IMR-90 (cell line): ENCODE measurements around the gene HSPG2. TPM values are rescaled to one million over a fixed set of nuclear protein-coding genes. Genes with fewer than 3 reads are reported as not detected.

Experiments
- ATAC-seq: fragments of 200-7000 bp; cut with Tn5 transposase; 2 replicates; pipeline ENCODE4 v1.9.1; 2020; ENCODE audit warnings: low read depth, mild to moderate bottlenecking, moderate library complexity
- BruUV-seq: library from RNA; stranded (reverse); fragments of 400-500 nt; replicated peaks from 2 replicates; lab custom pipeline; 2021; lab: Mats Ljungman, UMichigan
- CTCF ChIA-PET: fragments of 300-600 bp; formaldehyde crosslinking; extraction: SDS; loops from one replicate; lab custom pipeline; 2021; ENCODE audit warnings: antibody characterized with exemption; lab: Yijun Ruan, JAX
- POLR2A ChIA-PET: fragments of 300-600 bp; sonication (Branson Sonifier 250); formaldehyde crosslinking; loops from one replicate; lab custom pipeline; 2022; ENCODE audit warnings: antibody characterized with exemption; ENCODE audit not compliant: unreplicated experiment; lab: Charles Lee
- DNase-seq: peaks from one replicate; pipeline ENCODE4 v3.0.0; 2013
- H2AFZ ChIP-seq: replicated peaks from 2 replicates; pipeline ENCODE3; 2013; ENCODE audit warnings: low read length, mild to moderate bottlenecking; ENCODE audit not compliant: poor library complexity
- H2AK5ac ChIP-seq: 2 replicates; pipeline ENCODE4 v1.6.1; 2013; ENCODE audit warnings: low read depth, low read length, inconsistent platforms
- H2AK9ac ChIP-seq: replicated peaks from 2 replicates; pipeline ENCODE3; 2013; ENCODE audit warnings: mild to moderate bottlenecking, low read depth, low read length, moderate library complexity; ENCODE audit not compliant: poor library complexity
- H2BK120ac ChIP-seq: 2 replicates; pipeline ENCODE4 v1.6.1; 2013; ENCODE audit warnings: low read depth, low read length, inconsistent platforms
- H2BK15ac ChIP-seq: 3 replicates; pipeline ENCODE4 v1.6.1; 2013; ENCODE audit warnings: low read depth, low read length, inconsistent platforms
- H2BK20ac ChIP-seq: 2 replicates; pipeline ENCODE4 v1.6.1; 2013; ENCODE audit warnings: low read depth, mild to moderate bottlenecking, inconsistent platforms, low read length, moderate library complexity
- H2BK5ac ChIP-seq: 2 replicates; pipeline ENCODE4 v1.6.1; 2013; ENCODE audit warnings: mild to moderate bottlenecking, low read depth, low read length, inconsistent platforms; ENCODE audit not compliant: poor library complexity, severe bottlenecking
- H3K14ac ChIP-seq: replicated peaks from 2 replicates; pipeline ENCODE4 v1.6.1; 2013; ENCODE audit warnings: low read depth, low read length, inconsistent platforms
- H3K18ac ChIP-seq: 2 replicates; pipeline ENCODE4 v1.6.1; 2013; ENCODE audit warnings: low read depth, low read length, control low read depth
- H3K23ac ChIP-seq: 2 replicates; pipeline ENCODE4 v1.6.1; 2013; ENCODE audit warnings: low read depth, low read length, inconsistent platforms
- H3K27ac ChIP-seq: 2 replicates; pipeline ENCODE4 v1.5.1; 2013; ENCODE audit warnings: mild to moderate bottlenecking, control low read depth, low read length; ENCODE audit not compliant: insufficient read depth
- H3K27me3 ChIP-seq: 2 replicates; pipeline ENCODE4 v1.6.1; 2013; ENCODE audit warnings: low read length; ENCODE audit not compliant: control insufficient read depth, insufficient read depth
- H3K36me3 ChIP-seq: 2 replicates; pipeline ENCODE4 v1.6.1; 2013; ENCODE audit warnings: low read length, mixed read lengths; ENCODE audit not compliant: control insufficient read depth, insufficient read depth
- H3K4ac ChIP-seq: 2 replicates; pipeline ENCODE4 v1.6.1; 2013; ENCODE audit warnings: low read depth, low read length, inconsistent platforms
- H3K4me1 ChIP-seq: 2 replicates; pipeline ENCODE4 v1.6.1; 2013; ENCODE audit warnings: low read length, mixed read lengths; ENCODE audit not compliant: control insufficient read depth, insufficient read depth
- H3K4me2 ChIP-seq: 2 replicates; pipeline ENCODE4 v1.6.1; 2013; ENCODE audit warnings: low read depth, mild to moderate bottlenecking, control low read depth, low read length, moderate library complexity
- H3K4me3 ChIP-seq: 2 replicates; pipeline ENCODE4 v1.5.1; 2013; ENCODE audit warnings: low read depth, mild to moderate bottlenecking, control low read depth, low read length, moderate library complexity; ENCODE audit not compliant: insufficient read depth
- H3K56ac ChIP-seq: 2 replicates; pipeline ENCODE4 v1.6.1; 2013; ENCODE audit warnings: low read length, inconsistent platforms; ENCODE audit not compliant: insufficient read depth; ENCODE audit errors: extremely low read depth
- H3K79me1 ChIP-seq, 2 experiments: 2 replicates each; pipeline ENCODE4 v1.6.1; 2013; ENCODE audit warnings: low read length in 2 of 2, inconsistent platforms in 1 of 2, low read depth in 1 of 2
- H3K9ac ChIP-seq: 2 replicates; pipeline ENCODE4 v1.6.1; 2013; ENCODE audit warnings: low read depth, low read length, control low read depth
- H3K9me1 ChIP-seq: 2 replicates; pipeline ENCODE4 v1.6.1; 2013; ENCODE audit warnings: low read length, inconsistent platforms; ENCODE audit not compliant: insufficient read depth
- H3K9me3 ChIP-seq: 2 replicates; pipeline ENCODE4 v1.6.1; 2013; ENCODE audit warnings: low read length; ENCODE audit not compliant: control insufficient read depth, insufficient read depth
- H4K20me1 ChIP-seq: 2 replicates; pipeline ENCODE4 v1.6.1; 2013; ENCODE audit warnings: low read length, inconsistent platforms; ENCODE audit not compliant: insufficient read depth
- H4K5ac ChIP-seq: 2 replicates; pipeline ENCODE4 v1.6.1; 2013; ENCODE audit warnings: mild to moderate bottlenecking, low read depth, low read length, control low read depth
- H4K8ac ChIP-seq, 2 experiments: 2 replicates each; pipeline ENCODE4 v1.6.1; 2013; ENCODE audit warnings: low read depth in 2 of 2, low read length in 2 of 2, control low read depth in 1 of 2, inconsistent platforms in 1 of 2
- H4K91ac ChIP-seq: 2 replicates; pipeline ENCODE4 v1.6.1; 2013; ENCODE audit warnings: low read depth, low read length, inconsistent platforms; ENCODE audit not compliant: insufficient read depth
- BHLHE40 ChIP-seq: fragments of 150-350 bp; IDR thresholded peaks from 2 replicates; pipeline ENCODE4 v1.6.1; 2016; ENCODE audit warnings: mild to moderate bottlenecking, low read depth, low read length
- CEBPB ChIP-seq: IDR thresholded peaks from 2 replicates; pipeline ENCODE4 v1.6.1; 2012; ENCODE audit warnings: low read depth, low read length, improper control_type of control experiment
- CHD1 ChIP-seq: IDR thresholded peaks from 2 replicates; pipeline ENCODE4 v1.6.1; 2012; ENCODE audit warnings: low read depth, low read length, improper control_type of control experiment
- FOS ChIP-seq: fragments of 150-350 bp; IDR thresholded peaks from 2 replicates; pipeline ENCODE4 v1.6.1; 2016; ENCODE audit warnings: low read depth, low read length
- MAFK ChIP-seq: IDR thresholded peaks from 2 replicates; pipeline ENCODE4 v1.6.1; 2012; ENCODE audit warnings: low read depth, low read length, improper control_type of control experiment
- MAZ ChIP-seq: IDR thresholded peaks from 2 replicates; pipeline ENCODE4 v1.6.1; 2012; ENCODE audit warnings: low read depth, mild to moderate bottlenecking, low read length, improper control_type of control experiment, moderate library complexity, borderline replicate concordance
- MXI1 ChIP-seq: IDR thresholded peaks from 2 replicates; pipeline ENCODE4 v1.6.1; 2012; ENCODE audit warnings: low read depth, mild to moderate bottlenecking, low read length, moderate library complexity, borderline replicate concordance
- NFE2L2 ChIP-seq: fragments of 150-350 bp; IDR thresholded peaks from 2 replicates; pipeline ENCODE4 v1.6.1; 2016; ENCODE audit warnings: low read depth, mild to moderate bottlenecking, low read length
- POLR2A ChIP-seq: IDR thresholded peaks from 2 replicates; pipeline ENCODE4 v1.6.1; 2012; ENCODE audit warnings: mild to moderate bottlenecking, low read depth, low read length
- RAD21 ChIP-seq: IDR thresholded peaks from 2 replicates; pipeline ENCODE4 v1.6.1; 2012; ENCODE audit warnings: low read length, improper control_type of control experiment
- RCOR1 ChIP-seq: IDR thresholded peaks from 2 replicates; pipeline ENCODE4 v1.6.1; 2012; ENCODE audit warnings: mild to moderate bottlenecking, low read length, improper control_type of control experiment; ENCODE audit not compliant: insufficient replicate concordance
- RFX5 ChIP-seq: IDR thresholded peaks from 2 replicates; pipeline ENCODE4 v1.8.0; 2012; ENCODE audit warnings: low read depth, mild to moderate bottlenecking, low read length, moderate library complexity
- SMC3 ChIP-seq: fragments of 150-350 bp; IDR thresholded peaks from 2 replicates; pipeline ENCODE4 v1.6.1; 2016; ENCODE audit warnings: low read depth, mild to moderate bottlenecking, antibody characterized with exemption, low read length, moderate library complexity
- WGBS, 2 experiments: methylation state at CpG; one replicate each; pipeline versions ENCODE4 v1.1.5 to v1.1.7; 2013; ENCODE audit warnings: missing lambda C conversion rate in 2 of 2; ENCODE audit not compliant: insufficient read length in 1 of 2; ENCODE audit errors: extremely low coverage in 2 of 2; 5-methylcytosine and 5-hydroxymethylcytosine counted together
- dilution Hi-C: fragments of 300-500 bp; cut with HindIII; formaldehyde crosslinking; loops from one replicate; pipeline ENCODE4 v1.14.3; 2018; ENCODE audit warnings: low sequenced_read_pairs; ENCODE audit not compliant: unreplicated experiment
- in situ Hi-C: fragments of 300-500 bp; cut with MboI; formaldehyde crosslinking; loops from 3 replicates; pipeline ENCODE4 v1.14.3; 2019; ENCODE audit warnings: low sequenced_read_pairs, inconsistent platforms, mixed read lengths
- intact Hi-C: fragments of 100-400 bp; cut with micrococcal nuclease; formaldehyde crosslinking; loops from 2 replicates; pipeline ENCODE4 v1.10.0; 2022
- polyA plus RNA-seq, 3 experiments: library from polyadenylated mRNA; depleted of rRNA; stranded (reverse); fragments of >200 nt; gene quantifications; 2 replicates each; pipeline ENCODE4 v1.2.3, GENCODE V29; 2012; ENCODE audit warnings: low replicate concordance in 1 of 3
- total RNA-seq: library from RNA; depleted of rRNA; stranded (reverse); fragments of >200 nt; gene quantifications from 2 replicates; pipeline ENCODE4 v1.2.3, GENCODE V29; 2012
- TF ChIP-seq, protein P1 (sequence below): conservative IDR thresholded peaks from 2 replicates; pipeline ENCODE4 v1.5.1; 2012; ENCODE audit warnings: mild to moderate bottlenecking, low read depth, low read length, improper control_type of control experiment
- TF ChIP-seq, protein P2 (sequence below): fragments of 150-350 bp; IDR thresholded peaks from 2 replicates; pipeline ENCODE4 v1.6.1; 2017; ENCODE audit warnings: mild to moderate bottlenecking, antibody characterized with exemption, low read length, low read depth

HSPG2 gene
- total and polyA plus RNA-seq, 2 of the 4 experiments (the other 2 are of a cell fraction) = 15.8 to 94.0 TPM

DNA sequence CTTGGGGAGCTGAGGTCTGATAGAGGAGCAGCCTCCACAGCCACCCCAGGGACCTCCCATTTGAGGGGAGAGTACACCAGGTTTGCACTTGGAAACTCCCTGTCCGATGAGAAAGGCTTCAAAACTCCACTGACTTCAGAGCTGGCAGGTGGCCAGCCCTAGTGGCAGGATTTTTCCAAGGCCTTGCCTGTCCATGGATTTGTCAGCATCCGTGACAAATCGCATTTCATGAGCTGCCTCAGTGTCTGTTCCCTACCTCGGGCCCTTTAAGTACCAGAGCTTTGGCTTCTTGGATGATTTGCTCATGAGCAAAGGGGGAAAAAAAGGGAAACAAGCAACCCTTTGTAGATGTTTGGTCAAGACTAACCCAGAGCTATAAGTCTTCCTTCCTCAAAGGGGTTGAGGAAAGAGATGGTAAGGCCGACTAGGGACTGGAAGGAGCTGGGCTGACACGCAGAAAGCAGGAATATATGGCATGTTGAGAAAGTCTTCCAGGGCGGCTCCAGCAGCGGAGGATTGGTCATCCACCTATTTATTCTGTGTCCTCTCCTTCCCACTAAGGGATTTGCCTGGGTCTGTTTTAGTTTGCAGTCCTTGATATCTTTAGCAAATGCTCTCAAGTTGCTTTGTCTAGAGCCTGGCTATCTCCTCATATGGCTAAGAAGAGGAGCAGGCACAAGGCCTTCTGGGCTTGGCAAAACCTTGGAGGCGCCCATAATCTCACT is 2.7 kb upstream of the HSPG2 start:
- Histone ChIP-seq H4K20me1 (no peaks in the 10 kb centered on the region), H2BK5ac (peak overlapping the region; percentile 78), H3K4me1 (peaks cover 22% of the 10 kb centered on the region), H3K36me3 (no peaks in the 10 kb centered on the region), H2AK5ac (peak overlapping the region; percentile 27), H3K4ac (peak overlapping the region; percentile 74), H3K9me3 (no peaks in the 10 kb centered on the region), H3K23ac (peak overlapping the region; percentile 51; the same call in 1 of the 2 replicates), H3K9ac (no peak overlapping the region; the same call in 1 of the 2 replicates), H3K27me3 (no peaks in the 10 kb centered on the region), H2BK20ac (peak overlapping the region; percentile 76), H2BK120ac (peak overlapping the region; percentile 82), H3K9me1 (peaks cover 22% of the 10 kb centered on the region), H2BK15ac (peak overlapping the region; percentile 60; the same call in 2 of the 3 replicates), H3K18ac (peak overlapping the region; percentile 22; the same call in 1 of the 2 replicates), H4K8ac (peak overlapping the region; percentile 19 to 72; a peak in 3 of 4 replicates), H3K4me2 (peak overlapping the region; percentile 34; the same call in 1 of the 2 replicates), H2AK9ac (peak overlapping the region; percentile 18), H2AFZ (peak overlapping the region; percentile 75), H3K4me3 (no peak overlapping the region), H3K14ac (peak overlapping the region; percentile 49; the same call in 1 of the 2 replicates), H4K5ac (peak overlapping the region; percentile 50), H3K27ac (peak overlapping the region; percentile 24), H4K91ac (peak overlapping the region; percentile 32), H3K56ac (peak overlapping the region; percentile 20; the same call in 1 of the 2 replicates), H3K79me1 (peaks cover 14 to 21% of the 10 kb centered on the region in 2 experiments)
- ChIA-PET CTCF (interaction anchor here (1.2 kb wide), 1 partner anchor 20 kb away, joined by 3 read pairs; no protein-coding TSS in a partner anchor), POLR2A (no interaction called here)
- no TSS peak for BruUV-seq
- peak; percentile 98 for DNase-seq
- intact Hi-C loops (loop anchor here (5.0 to 10.0 kb wide), 2 partner anchors 73 to 155 kb away; partner anchors contain the start of gene USP48), in situ Hi-C loops (no loop called here), dilution Hi-C loops (no loop called here)
- no CpG with 5 or more reads among the region's 9 CpGs for WGBS, 2 experiments
- peak; percentile 7 for ATAC-seq
- TF ChIP-seq POLR2A (peak; percentile 44; the same call in 1 of the 2 replicates), FOS (0 out of 2 replicates have a peak, but pooled peaks have one; percentile 17), RAD21 (peak; percentile 14; the same call in 1 of the 2 replicates), CHD1 (no peak), MAZ (no peak), RCOR1 (peak; percentile 69), MXI1 (no peak), SMC3 (0 out of 2 replicates have a peak, but pooled peaks have one; percentile 2), CEBPB (no peak), MAFK (no peak; the same call in 1 of the 2 replicates), NFE2L2 (no peak), RFX5 (no peak), BHLHE40 (no peak)
- TF ChIP-seq, protein P1, sequence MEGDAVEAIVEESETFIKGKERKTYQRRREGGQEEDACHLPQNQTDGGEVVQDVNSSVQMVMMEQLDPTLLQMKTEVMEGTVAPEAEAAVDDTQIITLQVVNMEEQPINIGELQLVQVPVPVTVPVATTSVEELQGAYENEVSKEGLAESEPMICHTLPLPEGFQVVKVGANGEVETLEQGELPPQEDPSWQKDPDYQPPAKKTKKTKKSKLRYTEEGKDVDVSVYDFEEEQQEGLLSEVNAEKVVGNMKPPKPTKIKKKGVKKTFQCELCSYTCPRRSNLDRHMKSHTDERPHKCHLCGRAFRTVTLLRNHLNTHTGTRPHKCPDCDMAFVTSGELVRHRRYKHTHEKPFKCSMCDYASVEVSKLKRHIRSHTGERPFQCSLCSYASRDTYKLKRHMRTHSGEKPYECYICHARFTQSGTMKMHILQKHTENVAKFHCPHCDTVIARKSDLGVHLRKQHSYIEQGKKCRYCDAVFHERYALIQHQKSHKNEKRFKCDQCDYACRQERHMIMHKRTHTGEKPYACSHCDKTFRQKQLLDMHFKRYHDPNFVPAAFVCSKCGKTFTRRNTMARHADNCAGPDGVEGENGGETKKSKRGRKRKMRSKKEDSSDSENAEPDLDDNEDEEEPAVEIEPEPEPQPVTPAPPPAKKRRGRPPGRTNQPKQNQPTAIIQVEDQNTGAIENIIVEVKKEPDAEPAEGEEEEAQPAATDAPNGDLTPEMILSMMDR = peak; percentile 70
- TF ChIP-seq, protein P2, sequence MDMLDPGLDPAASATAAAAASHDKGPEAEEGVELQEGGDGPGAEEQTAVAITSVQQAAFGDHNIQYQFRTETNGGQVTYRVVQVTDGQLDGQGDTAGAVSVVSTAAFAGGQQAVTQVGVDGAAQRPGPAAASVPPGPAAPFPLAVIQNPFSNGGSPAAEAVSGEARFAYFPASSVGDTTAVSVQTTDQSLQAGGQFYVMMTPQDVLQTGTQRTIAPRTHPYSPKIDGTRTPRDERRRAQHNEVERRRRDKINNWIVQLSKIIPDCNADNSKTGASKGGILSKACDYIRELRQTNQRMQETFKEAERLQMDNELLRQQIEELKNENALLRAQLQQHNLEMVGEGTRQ = no peak
